H9 (cell line): Measurements from ENCODE around the gene KHSRP. TPM values are rescaled to one million over a fixed set of nuclear protein-coding genes. Genes with fewer than 3 reads are reported as not detected.

Experiments
- DNase-seq: peaks from one replicate; pipeline ENCODE4 v3.0.0-alpha.2; 2017
- H2AFZ ChIP-seq: one replicate; pipeline ENCODE4 v1.6.1; 2013; ENCODE audit warnings: mild to moderate bottlenecking, low read length, control low read depth, moderate library complexity
- H2AK5ac ChIP-seq: 2 replicates; pipeline ENCODE4 v1.6.1; 2013; ENCODE audit warnings: low read length, control low read depth, mixed read lengths; ENCODE audit not compliant: insufficient read length
- H2BK120ac ChIP-seq: one replicate; pipeline ENCODE4 v1.6.1; 2013; ENCODE audit warnings: low read depth, mild to moderate bottlenecking, low read length, control low read depth, inconsistent platforms; ENCODE audit not compliant: poor library complexity, severe bottlenecking
- H2BK12ac ChIP-seq: 2 replicates; pipeline ENCODE4 v1.6.1; 2013; ENCODE audit warnings: low read length, control low read depth, mixed read lengths, low read depth; ENCODE audit not compliant: insufficient read length
- H2BK15ac ChIP-seq: 2 replicates; pipeline ENCODE4 v1.6.1; 2013; ENCODE audit warnings: low read depth, low read length, control low read depth
- H2BK20ac ChIP-seq: one replicate; pipeline ENCODE4 v1.6.1; 2013; ENCODE audit warnings: low read depth, mild to moderate bottlenecking, low read length, control low read depth, inconsistent platforms; ENCODE audit not compliant: poor library complexity, severe bottlenecking
- H2BK5ac ChIP-seq: 2 replicates; pipeline ENCODE4 v1.6.1; 2013; ENCODE audit warnings: low read length, control low read depth, mixed read lengths; ENCODE audit not compliant: insufficient read length
- H3K14ac ChIP-seq: 2 replicates; pipeline ENCODE4 v1.6.1; 2013; ENCODE audit warnings: low read length, control low read depth; ENCODE audit not compliant: insufficient read depth
- H3K18ac ChIP-seq: 2 replicates; pipeline ENCODE4 v1.6.1; 2013; ENCODE audit warnings: low read depth, mild to moderate bottlenecking, mixed read lengths, low read length, control low read depth; ENCODE audit not compliant: insufficient read length
- H3K23ac ChIP-seq: 2 replicates; pipeline ENCODE4 v1.6.1; 2013; ENCODE audit warnings: low read length, control low read depth, mixed read lengths, low read depth; ENCODE audit not compliant: insufficient read length
- H3K23me2 ChIP-seq: 2 replicates; pipeline ENCODE4 v1.6.1; 2013; ENCODE audit warnings: low read depth, mild to moderate bottlenecking, mixed read lengths, low read length, control low read depth; ENCODE audit not compliant: insufficient read length, poor library complexity, severe bottlenecking
- H3K27ac ChIP-seq: 2 replicates; pipeline ENCODE4 v1.5.1; 2013; ENCODE audit warnings: low read length, control low read depth, mixed read lengths, low read depth; ENCODE audit not compliant: insufficient read length
- H3K27me3 ChIP-seq: 2 replicates; pipeline ENCODE4 v1.6.1; 2013; ENCODE audit warnings: low read length, control low read depth, inconsistent platforms; ENCODE audit not compliant: insufficient read depth
- H3K4ac ChIP-seq: 2 replicates; pipeline ENCODE4 v1.6.1; 2013; ENCODE audit warnings: low read depth, mild to moderate bottlenecking, control low read depth, inconsistent platforms, low read length, moderate library complexity
- H3K4me1 ChIP-seq: 2 replicates; pipeline ENCODE4 v1.6.1; 2013; ENCODE audit warnings: low read length, control low read depth, inconsistent platforms; ENCODE audit not compliant: insufficient read depth
- H3K4me2 ChIP-seq: 2 replicates; pipeline ENCODE4 v1.6.1; 2013; ENCODE audit warnings: low read length, control low read depth, mixed read lengths; ENCODE audit not compliant: insufficient read length, insufficient read depth
- H3K56ac ChIP-seq: 2 replicates; pipeline ENCODE4 v1.6.1; 2013; ENCODE audit warnings: low read depth, mild to moderate bottlenecking, mixed read lengths, low read length, control low read depth; ENCODE audit not compliant: insufficient read length
- H3K79me1 ChIP-seq: 2 replicates; pipeline ENCODE4 v1.6.1; 2013; ENCODE audit warnings: low read depth, mild to moderate bottlenecking, moderate library complexity, low read length, control low read depth, inconsistent platforms; ENCODE audit not compliant: insufficient read depth, poor library complexity, severe bottlenecking
- H3K79me2 ChIP-seq: 2 replicates; pipeline ENCODE4 v1.6.1; 2013; ENCODE audit warnings: low read length, control low read depth, inconsistent platforms; ENCODE audit not compliant: insufficient read depth
- H3K9ac ChIP-seq: 2 replicates; pipeline ENCODE4 v1.6.1; 2013; ENCODE audit warnings: low read length, control low read depth, mixed read lengths; ENCODE audit not compliant: insufficient read length; ENCODE audit errors: extremely low read depth
- H3K9me3 ChIP-seq: one replicate; pipeline ENCODE4 v1.6.1; 2013; ENCODE audit warnings: low read depth, low read length, inconsistent platforms; ENCODE audit not compliant: control insufficient read depth
- H3T11ph ChIP-seq: one replicate; pipeline ENCODE4 v1.6.1; 2013; ENCODE audit warnings: mild to moderate bottlenecking, low read length, control low read depth, inconsistent platforms
- H4K20me1 ChIP-seq: one replicate; pipeline ENCODE4 v1.6.1; 2013; ENCODE audit not compliant: control insufficient read depth, insufficient read length, insufficient read depth
- H4K5ac ChIP-seq: 2 replicates; pipeline ENCODE4 v1.6.1; 2013; ENCODE audit warnings: low read depth, mild to moderate bottlenecking, mixed read lengths, low read length, control low read depth; ENCODE audit not compliant: insufficient read length
- H4K8ac ChIP-seq: replicated peaks from 2 replicates; pipeline ENCODE4 v1.6.1; 2013; ENCODE audit warnings: low read length, control low read depth, mixed read lengths, low read depth; ENCODE audit not compliant: insufficient read length
- H4K91ac ChIP-seq: 2 replicates; pipeline ENCODE4 v1.6.1; 2013; ENCODE audit warnings: low read depth, mild to moderate bottlenecking, moderate library complexity, mixed read lengths, low read length, control low read depth; ENCODE audit not compliant: insufficient read length
- H3K27ac Mint-ChIP-seq, 3 experiments: 2 replicates in 2 of 3; 3 replicates in 1 of 3; pipeline ENCODE4 v1.8.0; 2020 to 2021; ENCODE audit warnings: mixed read lengths in 3 of 3, mild to moderate bottlenecking in 1 of 3, moderate library complexity in 1 of 3
- H3K27me3 Mint-ChIP-seq: 2 replicates; pipeline ENCODE4 v1.8.0; 2021; ENCODE audit warnings: low read depth, mild to moderate bottlenecking, moderate library complexity, mixed read lengths
- H3K36me3 Mint-ChIP-seq, 3 experiments: 2 replicates in 2 of 3; 3 replicates in 1 of 3; pipeline ENCODE4 v1.8.0; 2020 to 2021; ENCODE audit warnings: low read depth in 3 of 3, mixed read lengths in 3 of 3; ENCODE audit not compliant: insufficient read depth in 1 of 3
- H3K4me1 Mint-ChIP-seq, 2 experiments: 2 replicates each; pipeline ENCODE4 v1.8.0; 2020; ENCODE audit warnings: mixed read lengths in 2 of 2
- H3K4me3 Mint-ChIP-seq, 2 experiments: 2 replicates in 1 of 2; 3 replicates in 1 of 2; pipeline ENCODE4 v1.8.0; 2020 to 2021; ENCODE audit warnings: mild to moderate bottlenecking in 2 of 2, mixed read lengths in 2 of 2, moderate library complexity in 1 of 2
- H3K9me3 Mint-ChIP-seq, 2 experiments: 2 replicates in 1 of 2; 3 replicates in 1 of 2; pipeline ENCODE4 v1.8.0; 2020; ENCODE audit warnings: mild to moderate bottlenecking in 2 of 2, mixed read lengths in 2 of 2, moderate library complexity in 1 of 2
- CTCF ChIP-seq: fragments of 200-600 bp; sonication (generic); conservative IDR thresholded peaks from 3 replicates; pipeline ENCODE4 v1.8.0; 2021; ENCODE audit warnings: antibody characterized with exemption, mild to moderate bottlenecking
- WGBS: extraction: QIAGEN DNeasy Blood & Tissue Kit; methylation state at CpG from one replicate; pipeline ENCODE4 v1.1.7; 2013; ENCODE audit warnings: missing lambda C conversion rate, low lambda C conversion rate, mixed read lengths; ENCODE audit not compliant: insufficient read length; ENCODE audit errors: extremely low coverage; 5-methylcytosine and 5-hydroxymethylcytosine counted together
- total RNA-seq: library from RNA; stranded (reverse); gene quantifications from 2 replicates; pipeline ENCODE4 v1.2.1, GENCODE V29; 2021

KHSRP gene
- total RNA-seq, 1 experiment from 2014 or later: 602 TPM

DNA sequence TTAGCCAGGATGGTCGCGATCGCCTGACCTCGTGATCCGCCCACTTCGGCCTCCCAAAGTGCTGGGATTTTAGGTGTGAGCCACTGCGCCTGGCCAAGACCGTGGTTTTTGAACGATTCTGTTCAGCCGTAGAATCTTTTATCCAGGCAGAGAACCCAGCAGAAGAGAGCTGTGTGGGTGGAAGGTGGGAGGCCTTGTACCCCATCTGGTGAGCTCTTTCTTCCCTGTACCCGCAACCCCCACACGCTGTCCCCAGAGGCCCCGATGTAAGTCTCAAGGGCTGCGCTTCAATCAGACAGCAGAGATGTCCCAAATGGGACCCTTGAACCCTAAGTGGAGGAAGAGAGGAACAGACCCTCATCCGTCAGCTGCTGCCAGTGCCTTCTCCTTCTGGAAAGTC is 31.3 kb upstream of the KHSRP start:
- Histone ChIP-seq H3K23ac (no peak overlapping the region), H3T11ph (no peak overlapping the region), H3K79me1 (no peaks in the 10 kb centered on the region), H3K9ac (no peak overlapping the region), H3K79me2 (no peaks in the 10 kb centered on the region), H3K18ac (no peak overlapping the region), H3K27ac (no peak overlapping the region), H4K91ac (no peak overlapping the region), H4K20me1 (no peaks in the 10 kb centered on the region), H2BK15ac (no peak overlapping the region), H2AFZ (no peak overlapping the region), H3K4me1 (no peaks in the 10 kb centered on the region; the same call in 1 of the 2 replicates), H2BK120ac (no peak overlapping the region), H2BK12ac (no peak overlapping the region), H3K23me2 (peaks cover 4% of the 10 kb centered on the region), H3K9me3 (peaks cover 8% of the 10 kb centered on the region), H2BK20ac (no peak overlapping the region), H2BK5ac (no peak overlapping the region), H3K4me2 (no peak overlapping the region), H3K56ac (no peak overlapping the region), H4K8ac (no peak overlapping the region), H4K5ac (no peak overlapping the region), H2AK5ac (no peak overlapping the region), H3K14ac (no peak overlapping the region), H3K4ac (no peak overlapping the region), H3K27me3 (no peaks in the 10 kb centered on the region)
- Mint-ChIP-seq H3K9me3 (peaks cover 6 to 7% of the 10 kb centered on the region in 2 experiments; a peak in 4 of 5 replicates), H3K27me3 (peaks cover 5% of the 10 kb centered on the region), H3K27ac (no peak overlapping the region), H3K4me1 (peaks cover 9 to 14% of the 10 kb centered on the region in 2 experiments), H3K36me3 (peaks cover 31 to 47% (median 42%) of the 10 kb centered on the region in 3 experiments), H3K4me3 (no peak overlapping the region)
- no CpG with 5 or more reads among the region's 15 CpGs for WGBS
- no peak for DNase-seq
- TF ChIP-seq CTCF: no peak
